ENCODE results near the gene ENO1. TPM values are rescaled to one million over a fixed set of nuclear protein-coding genes. Genes with fewer than 3 reads are reported as not detected.

The ENO1 gene
- total RNA-seq, 1 donor from 2014 or later = 1,663 TPM

- peaks cover 91% of the 10 kb centered on the region for H3K36me3 ChIP-seq (ENCODE audit: insufficient read depth, low read length)
Observed at GRCh38 chr1:8863138-8863537, 15.3 kb downstream of the ENO1 start.

GRCh38 chr1:8862528-8862927, 16.0 kb downstream of the ENO1 start:
- TF ChIP-seq EZH2 (IDR thresholded peaks at IDR 0.05; ENCODE audit: insufficient read depth, low read length) = no peak
- TF ChIP-seq CTCF (IDR thresholded peaks at IDR 0.05; ENCODE audit: insufficient read depth, low read depth, low read length) = peak; percentile 59
- Histone ChIP-seq H3K4me2 (ENCODE audit: low read length) (no peak overlapping the region), H2AFZ (ENCODE audit: low read depth, low read length) (no peak overlapping the region), H3K79me2 (ENCODE audit: insufficient read depth, low read length) (peaks cover 38% of the 10 kb centered on the region), H3K27me3 (ENCODE audit: insufficient read depth, low read length) (no peaks in the 10 kb centered on the region), H3K9me3 (ENCODE audit: insufficient read depth, low read depth, low read length) (no peaks in the 10 kb centered on the region), H3K27ac (ENCODE audit: low read depth, low read length) (no peak overlapping the region), H4K20me1 (ENCODE audit: insufficient read depth, low read length) (peaks cover 97% of the 10 kb centered on the region), H3K36me3 (ENCODE audit: insufficient read depth, low read length) (peaks cover 85% of the 10 kb centered on the region), H3K9ac (ENCODE audit: low read length) (no peak overlapping the region), H3K4me3 (ENCODE audit: insufficient read depth, low read depth, low read length) (no peak overlapping the region), H3K4me1 (ENCODE audit: insufficient read depth, low read length) (peaks cover 14% of the 10 kb centered on the region)
- peak overlapping the region; percentile 20 for H3K27ac Mint-ChIP-seq (ENCODE audit: unreplicated experiment)
- H3K9me3 Mint-ChIP-seq (ENCODE audit: unreplicated experiment) = no peaks in the 10 kb centered on the region
- peaks cover 40% of the 10 kb centered on the region for H3K4me1 Mint-ChIP-seq (ENCODE audit: low read depth, unreplicated experiment)
- FAIRE-seq (no peak), DNase-seq (ENCODE audit: low read depth) (no peak)
- H3K4me3 Mint-ChIP-seq (ENCODE audit: unreplicated experiment) = no peak overlapping the region
- H3K36me3 Mint-ChIP-seq (ENCODE audit: low read depth, unreplicated experiment) = peaks cover 39% of the 10 kb centered on the region
- no peaks in the 10 kb centered on the region for H3K27me3 Mint-ChIP-seq (ENCODE audit: low read depth, unreplicated experiment)

More at GRCh38 chr1:8863138-8863537, 15.3 kb downstream of the ENO1 start:
- Mint-ChIP-seq H3K4me1 (ENCODE audit: low read depth, unreplicated experiment) (peaks cover 43% of the 10 kb centered on the region), H3K9me3 (ENCODE audit: unreplicated experiment) (no peaks in the 10 kb centered on the region), H3K36me3 (ENCODE audit: low read depth, unreplicated experiment) (peaks cover 39% of the 10 kb centered on the region), H3K4me3 (ENCODE audit: unreplicated experiment) (no peak overlapping the region), H3K27me3 (ENCODE audit: low read depth, unreplicated experiment) (no peaks in the 10 kb centered on the region), H3K27ac (ENCODE audit: unreplicated experiment) (peak overlapping the region; percentile 20)
- H2AFZ ChIP-seq (ENCODE audit: low read depth, low read length) = no peak overlapping the region
- H3K9ac ChIP-seq (ENCODE audit: low read length) = no peak overlapping the region
- H3K27ac ChIP-seq (ENCODE audit: low read depth, low read length) = no peak overlapping the region
- H3K4me2 ChIP-seq (ENCODE audit: low read length) = no peak overlapping the region
- no peak for TF ChIP-seq CTCF (IDR thresholded peaks at IDR 0.05; ENCODE audit: insufficient read depth, low read depth, low read length)
- TF ChIP-seq EZH2 (IDR thresholded peaks at IDR 0.05; ENCODE audit: insufficient read depth, low read length) = no peak
- H3K4me3 ChIP-seq (ENCODE audit: insufficient read depth, low read depth, low read length) = no peak overlapping the region
- DNase-seq (ENCODE audit: low read depth) (no peak), FAIRE-seq (no peak)
- H3K27me3 ChIP-seq (ENCODE audit: insufficient read depth, low read length) = no peaks in the 10 kb centered on the region
- H3K79me2 ChIP-seq (ENCODE audit: insufficient read depth, low read length) = peaks cover 44% of the 10 kb centered on the region
- no peaks in the 10 kb centered on the region for H3K9me3 ChIP-seq (ENCODE audit: insufficient read depth, low read depth, low read length)
- H3K4me1 ChIP-seq (ENCODE audit: insufficient read depth, low read length) = peaks cover 12% of the 10 kb centered on the region
- H4K20me1 ChIP-seq (ENCODE audit: insufficient read depth, low read length) = peaks cover 97% of the 10 kb centered on the region

GRCh38 chr1:8860738-8861516, 17.6 kb downstream of the ENO1 start:
- H3K4me3 ChIP-seq (ENCODE audit: insufficient read depth, low read depth, low read length) = no peak overlapping the region
- peaks cover 72% of the 10 kb centered on the region for H3K36me3 ChIP-seq (ENCODE audit: insufficient read depth, low read length)
- no peaks in the 10 kb centered on the region for H3K27me3 ChIP-seq (ENCODE audit: insufficient read depth, low read length)
- H3K4me1 Mint-ChIP-seq (ENCODE audit: low read depth, unreplicated experiment) = peaks cover 32% of the 10 kb centered on the region
- H3K9me3 Mint-ChIP-seq (ENCODE audit: unreplicated experiment) = no peaks in the 10 kb centered on the region
- H3K27ac Mint-ChIP-seq (ENCODE audit: unreplicated experiment) = peak overlapping the region; percentile 66
- H3K79me2 ChIP-seq (ENCODE audit: insufficient read depth, low read length) = peaks cover 24% of the 10 kb centered on the region
- H3K9ac ChIP-seq (ENCODE audit: low read length) = no peak overlapping the region
- H3K4me1 ChIP-seq (ENCODE audit: insufficient read depth, low read length) = peaks cover 14% of the 10 kb centered on the region
- H3K4me2 ChIP-seq (ENCODE audit: low read length) = no peak overlapping the region
- H4K20me1 ChIP-seq (ENCODE audit: insufficient read depth, low read length) = peaks cover 98% of the 10 kb centered on the region
- no peak overlapping the region for H2AFZ ChIP-seq (ENCODE audit: low read depth, low read length)
- no peak for FAIRE-seq
- H3K9me3 ChIP-seq (ENCODE audit: insufficient read depth, low read depth, low read length) = no peaks in the 10 kb centered on the region
- H3K36me3 Mint-ChIP-seq (ENCODE audit: low read depth, unreplicated experiment) = peaks cover 34% of the 10 kb centered on the region
- no peaks in the 10 kb centered on the region for H3K27me3 Mint-ChIP-seq (ENCODE audit: low read depth, unreplicated experiment)
- no peak overlapping the region for H3K4me3 Mint-ChIP-seq (ENCODE audit: unreplicated experiment)
- TF ChIP-seq CTCF (IDR thresholded peaks at IDR 0.05; ENCODE audit: insufficient read depth, low read depth, low read length) = no peak
- no peak for TF ChIP-seq EZH2 (IDR thresholded peaks at IDR 0.05; ENCODE audit: insufficient read depth, low read length)
- DNase-seq (ENCODE audit: low read depth) = no peak
- no peak overlapping the region for H3K27ac ChIP-seq (ENCODE audit: low read depth, low read length)

Data from astrocyte (in vitro differentiated cells and primary cell).